Right kidney (tissue), 1 donor: ENCODE measurements around the gene TBC1D2.

Experiments used
- DNase-seq: peaks from one replicate; pipeline ENCODE4 v3.0.0-alpha.2; 2016

The TBC1D2 gene

GRCh38 chr9:98162613-98163012, 92.8 kb downstream of the TBC1D2 start:
- DNase-seq = no peak

- no peak for DNase-seq
These were observed 93.6 kb downstream of the TBC1D2 start for GRCh38 chr9:98161851-98162250.

GRCh38 chr9:98159790-98160189, 95.7 kb downstream of the TBC1D2 start:
- DNase-seq = no peak

- no peak for DNase-seq
These were observed 96.1 kb downstream of the TBC1D2 start for GRCh38 chr9:98159301-98159700.

GRCh38 chr9:98158071-98158831, 97.2 kb downstream of the TBC1D2 start:
- no peak for DNase-seq

- DNase-seq = no peak
These were observed 98.1 kb downstream of the TBC1D2 start for GRCh38 chr9:98157372-98157771.

- no peak for DNase-seq
These were observed 100.8 kb downstream of the TBC1D2 start for GRCh38 chr9:98154678-98155077.

GRCh38 chr9:98152526-98152925, 102.9 kb downstream of the TBC1D2 start:
- DNase-seq = no peak

- no peak for DNase-seq
These were observed 104.7 kb downstream of the TBC1D2 start for GRCh38 chr9:98150721-98151120.

GRCh38 chr9:98150164-98150563, 105.3 kb downstream of the TBC1D2 start:
- DNase-seq = no peak

GRCh38 chr9:98149422-98149821, 106.0 kb downstream of the TBC1D2 start:
- DNase-seq = no peak
